Calu3 (cell line): ENCODE results near the gene ABCA2. TPM values are rescaled to one million over a fixed set of nuclear protein-coding genes. Genes with fewer than 3 reads are reported as not detected.
A peak's percentile ranks its signal among the peaks of the same experiment; 100 is the strongest.

Experiments
- BruUV-seq: library from RNA; stranded (reverse); fragments of 400-500 nt; replicated peaks from 2 replicates; lab custom pipeline; 2021; lab: Mats Ljungman, UMichigan
- CTCF ChIA-PET: fragments of 300-600 bp; sonication (Branson Sonifier 250); formaldehyde crosslinking; loops from one replicate; lab custom pipeline; 2022; ENCODE audit warnings: antibody characterized with exemption; lab: Charles Lee
- DNase-seq: peaks from one replicate; pipeline ENCODE4 v3.0.0; 2022
- H3K27ac Mint-ChIP-seq: one replicate; pipeline ENCODE4 v1.8.0; 2022; ENCODE audit warnings: mixed read lengths; ENCODE audit not compliant: unreplicated experiment
- H3K27me3 Mint-ChIP-seq: one replicate; pipeline ENCODE4 v1.8.0; 2022; ENCODE audit warnings: mixed read lengths; ENCODE audit not compliant: unreplicated experiment
- H3K36me3 Mint-ChIP-seq: one replicate; pipeline ENCODE4 v1.8.0; 2022; ENCODE audit warnings: mild to moderate bottlenecking, moderate library complexity, mixed read lengths; ENCODE audit not compliant: insufficient read depth, unreplicated experiment
- H3K4me1 Mint-ChIP-seq: one replicate; pipeline ENCODE4 v1.8.0; 2022; ENCODE audit warnings: mild to moderate bottlenecking, low read depth, mixed read lengths; ENCODE audit not compliant: unreplicated experiment
- H3K4me3 Mint-ChIP-seq: one replicate; pipeline ENCODE4 v1.8.0; 2022; ENCODE audit warnings: mild to moderate bottlenecking, low read depth, moderate library complexity, mixed read lengths; ENCODE audit not compliant: unreplicated experiment
- H3K9me3 Mint-ChIP-seq: one replicate; pipeline ENCODE4 v1.8.0; 2022; ENCODE audit warnings: low read depth, mixed read lengths; ENCODE audit not compliant: unreplicated experiment
- CTCF ChIP-seq: fragments of 200-600 bp; IDR thresholded peaks from one replicate; pipeline ENCODE4 v1.8.0; 2022; ENCODE audit warnings: antibody characterized with exemption; ENCODE audit not compliant: unreplicated experiment
- intact Hi-C: fragments of 100-400 bp; cut with micrococcal nuclease; formaldehyde crosslinking; loops from one replicate; pipeline ENCODE4 v1.10.0; 2022; ENCODE audit not compliant: unreplicated experiment
- total RNA-seq: library from RNA; stranded (reverse); gene quantifications from 2 replicates; pipeline ENCODE4 v1.2.3, GENCODE V29; 2022

Gene ABCA2
- total RNA-seq, 1 experiment from 2014 or later = 47.6 TPM

DNA sequence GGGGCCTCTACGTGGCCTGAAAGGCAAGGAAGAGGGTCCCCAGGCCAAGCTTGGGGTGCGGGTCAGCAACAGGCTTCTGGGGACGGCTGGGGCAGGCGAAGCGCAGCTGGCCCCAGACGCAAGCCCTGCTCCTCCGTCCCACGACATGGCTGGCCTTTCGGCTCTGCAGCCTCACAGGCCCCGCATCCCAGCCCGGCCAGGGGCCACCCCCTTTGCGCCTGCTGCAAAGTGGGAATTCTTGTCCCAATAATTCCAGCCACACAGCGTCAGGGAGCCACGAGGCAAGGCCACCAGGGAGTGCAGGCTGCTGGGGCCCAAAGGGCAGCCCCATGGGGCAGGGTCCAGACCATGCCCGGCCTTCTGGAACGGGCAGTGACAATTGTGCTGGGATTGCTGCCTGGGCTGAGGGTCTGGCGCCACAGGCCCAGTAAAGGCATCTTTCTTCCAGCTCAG is 26.9 kb upstream of the ABCA2 start:
- Mint-ChIP-seq H3K27me3 (no peaks in the 10 kb centered on the region), H3K4me1 (peaks cover 8% of the 10 kb centered on the region), H3K27ac (peak overlapping the region; percentile 73), H3K9me3 (no peaks in the 10 kb centered on the region), H3K4me3 (peak overlapping the region; percentile 69), H3K36me3 (peaks cover 14% of the 10 kb centered on the region)
- no TSS peak for BruUV-seq
- intact Hi-C loops = no loop called here
- no peak for DNase-seq
- CTCF ChIA-PET = interaction anchor here (1.5 kb wide), 2 partner anchors 8 to 9 kb away, joined by 11 read pairs; partner anchors contain the start of gene NPDC1
- no peak for TF ChIP-seq CTCF

- DNase-seq = peak; percentile 79
- intact Hi-C loops = no loop called here
- no TSS peak for BruUV-seq
- Mint-ChIP-seq H3K4me1 (peaks cover 8% of the 10 kb centered on the region), H3K36me3 (peaks cover 14% of the 10 kb centered on the region), H3K9me3 (no peaks in the 10 kb centered on the region), H3K27me3 (no peaks in the 10 kb centered on the region), H3K27ac (peak within 1 kb of the TSS; percentile 73), H3K4me3 (peak within 1 kb of the TSS; percentile 69)
- no peak for TF ChIP-seq CTCF
- CTCF ChIA-PET = no interaction called here
These were observed 26.2 kb upstream of the ABCA2 start, which contains the start of gene ENTPD2 for GRCh38 chr9:137053944-137054931. ENTPD2 (minus strand) TSS chr9:137054061; CDS start chr9:137053997, 64 bp downstream.

- no TSS peak for BruUV-seq
- peak overlapping the region; percentile 69 for H3K4me3 Mint-ChIP-seq
- no peaks in the 10 kb centered on the region for H3K27me3 Mint-ChIP-seq
- peaks cover 14% of the 10 kb centered on the region for H3K36me3 Mint-ChIP-seq
- intact Hi-C loops = no loop called here
- H3K9me3 Mint-ChIP-seq = no peaks in the 10 kb centered on the region
- H3K27ac Mint-ChIP-seq = no peak overlapping the region
- DNase-seq = no peak
- TF ChIP-seq CTCF = no peak
- CTCF ChIA-PET = interaction anchor here (1.1 kb wide), 1 partner anchor 18 kb away, joined by 3 read pairs; no protein-coding TSS in a partner anchor
- H3K4me1 Mint-ChIP-seq = peaks cover 8% of the 10 kb centered on the region
These were observed 25.2 kb upstream of the ABCA2 start for GRCh38 chr9:137052998-137053943.

DNA sequence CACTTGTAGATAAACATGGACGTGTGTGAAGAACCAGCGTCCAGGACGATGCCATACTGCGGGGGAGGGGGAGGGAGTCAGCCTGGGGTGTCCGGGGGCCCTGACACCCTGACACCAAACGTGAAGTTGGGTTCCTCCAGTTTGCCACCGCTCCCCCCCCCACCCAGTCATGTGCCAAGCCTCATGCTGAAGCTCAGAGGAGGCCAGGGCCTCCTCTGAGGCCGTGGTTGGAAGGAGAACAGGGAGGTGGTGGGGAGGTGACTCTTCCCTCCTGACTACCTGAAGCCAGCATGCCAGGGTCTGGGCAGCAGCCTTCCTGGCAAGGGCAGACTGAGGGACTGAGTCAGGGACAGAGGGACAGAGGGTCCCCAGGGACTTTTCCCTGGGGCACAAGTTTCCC is 24.3 kb upstream of the ABCA2 start:
- H3K36me3 Mint-ChIP-seq = peaks cover 9% of the 10 kb centered on the region
- H3K9me3 Mint-ChIP-seq = no peaks in the 10 kb centered on the region
- CTCF ChIA-PET = interaction anchor here (1.1 kb wide), 1 partner anchor 17 kb away, joined by 3 read pairs; no protein-coding TSS in a partner anchor
- H3K27me3 Mint-ChIP-seq = no peaks in the 10 kb centered on the region
- H3K27ac Mint-ChIP-seq = no peak overlapping the region
- intact Hi-C loops = no loop called here
- TF ChIP-seq CTCF = no peak
- DNase-seq = no peak
- H3K4me1 Mint-ChIP-seq = peaks cover 8% of the 10 kb centered on the region
- peak overlapping the region; percentile 17 for H3K4me3 Mint-ChIP-seq
- no TSS peak for BruUV-seq
